HEK293 (cell line): ENCODE measurements around the gene GMPPA.
A peak's percentile ranks its signal among the peaks of the same experiment; 100 is the strongest.

ENCODE experiments used
- CTCF ChIA-PET: fragments of 350-600 bp; formaldehyde crosslinking; extraction: SDS; loops from one replicate; lab custom pipeline; 2021; ENCODE audit warnings: antibody characterized with exemption; lab: Yijun Ruan, JAX
- POLR2A ChIA-PET: fragments of 300-600 bp; formaldehyde crosslinking; extraction: SDS; loops from one replicate; lab custom pipeline; 2020; ENCODE audit warnings: antibody characterized with exemption, inconsistent platforms; lab: Yijun Ruan, JAX
- H3K27ac ChIP-seq: fragments of 200-500 bp; sonication (Bioruptor generic); 2 replicates; pipeline ENCODE4 v1.5.1; 2014; ENCODE audit warnings: low read depth, low read length, control low read depth, inconsistent platforms; ENCODE audit errors: extremely low read depth
- H3K36me3 ChIP-seq, 2 experiments: fragments of 200-500 bp in 1 of 2; sonication (Bioruptor generic) in 1 of 2; 1 replicate in 1 of 2; 2 replicates in 1 of 2; pipeline ENCODE4 v1.5.1; 2014 to 2017; ENCODE audit warnings: inconsistent platforms in 2 of 2, low read length in 2 of 2; ENCODE audit not compliant: control insufficient read depth in 2 of 2, insufficient read depth in 1 of 2
- H3K4me1 ChIP-seq: fragments of 200-500 bp; sonication (Bioruptor generic); 2 replicates; pipeline ENCODE4 v1.5.1; 2014; ENCODE audit warnings: mild to moderate bottlenecking, low read length, inconsistent platforms; ENCODE audit not compliant: control insufficient read depth, insufficient read depth
- H3K4me3 ChIP-seq: 2 replicates; pipeline ENCODE4 v1.5.1; 2011; ENCODE audit warnings: low read depth, mild to moderate bottlenecking, control low read depth, low read length, moderate library complexity
- H3K9me3 ChIP-seq: fragments of 200-500 bp; sonication (Bioruptor generic); 2 replicates; pipeline ENCODE4 v1.5.1; 2014; ENCODE audit warnings: low read depth, low read length, inconsistent platforms; ENCODE audit not compliant: control insufficient read depth, insufficient read depth
- GLIS1 ChIP-seq: fragments of 450-650 bp; formaldehyde crosslinking; IDR thresholded peaks from 2 replicates; pipeline ENCODE4 v1.5.1; 2016; ENCODE audit warnings: missing biosample characterization, missing genetic modification characterization
- HOXC10 ChIP-seq: sonication (generic); formaldehyde crosslinking; IDR thresholded peaks from 2 replicates; pipeline ENCODE4 v1.8.1; 2023; ENCODE audit warnings: mild to moderate bottlenecking, missing genetic modification reagents
- KLF1 ChIP-seq: fragments of 450-650 bp; formaldehyde crosslinking; IDR thresholded peaks from 2 replicates; pipeline ENCODE4 v1.5.1; 2016; ENCODE audit warnings: missing biosample characterization, missing genetic modification characterization
- KLF8 ChIP-seq: fragments of 450-650 bp; formaldehyde crosslinking; IDR thresholded peaks from 2 replicates; pipeline ENCODE4 v1.5.1; 2016; ENCODE audit warnings: missing biosample characterization, missing genetic modification characterization
- KLF9 ChIP-seq: fragments of 450-650 bp; formaldehyde crosslinking; IDR thresholded peaks from 2 replicates; pipeline ENCODE4 v1.5.1; 2016; ENCODE audit warnings: missing biosample characterization, missing genetic modification characterization, low read depth
- PATZ1 ChIP-seq: fragments of 450-650 bp; formaldehyde crosslinking; IDR thresholded peaks from 2 replicates; pipeline ENCODE4 v1.5.1; 2016; ENCODE audit warnings: missing biosample characterization, missing genetic modification characterization
- PRDM10 ChIP-seq: fragments of 450-650 bp; formaldehyde crosslinking; IDR thresholded peaks from 2 replicates; pipeline ENCODE4 v1.5.1; 2016; ENCODE audit warnings: missing biosample characterization, missing genetic modification characterization
- SP3 ChIP-seq: fragments of 450-650 bp; formaldehyde crosslinking; IDR thresholded peaks from 2 replicates; pipeline ENCODE4 v1.5.1; 2016; ENCODE audit warnings: missing biosample characterization, missing genetic modification characterization
- TRIM28 ChIP-seq: IDR thresholded peaks from 2 replicates; pipeline ENCODE4 v1.6.1; 2011; ENCODE audit warnings: low read length, control low read depth, borderline replicate concordance
- ZBTB26 ChIP-seq: fragments of 450-650 bp; formaldehyde crosslinking; optimal IDR thresholded peaks from 2 replicates; pipeline ENCODE3; 2016; ENCODE audit warnings: missing biosample characterization, mild to moderate bottlenecking, missing genetic modification characterization
- ZBTB8A ChIP-seq: fragments of 450-650 bp; formaldehyde crosslinking; IDR thresholded peaks from 2 replicates; pipeline ENCODE4 v1.5.1; 2016; ENCODE audit warnings: missing biosample characterization, missing genetic modification characterization
- ZEB2 ChIP-seq: fragments of 450-650 bp; formaldehyde crosslinking; IDR thresholded peaks from 2 replicates; pipeline ENCODE4 v1.5.1; 2016; ENCODE audit warnings: missing biosample characterization, missing genetic modification characterization
- ZFHX2 ChIP-seq: fragments of 450-650 bp; formaldehyde crosslinking; conservative IDR thresholded peaks from 2 replicates; pipeline ENCODE4 v1.5.1; 2016; ENCODE audit warnings: missing biosample characterization, missing genetic modification characterization
- ZNF132 ChIP-seq: fragments of 450-650 bp; formaldehyde crosslinking; IDR thresholded peaks from 2 replicates; pipeline ENCODE4 v1.5.1; 2017; ENCODE audit warnings: missing biosample characterization, missing genetic modification characterization, borderline replicate concordance
- ZNF175 ChIP-seq: fragments of 450-650 bp; formaldehyde crosslinking; IDR thresholded peaks from 2 replicates; pipeline ENCODE4 v1.5.1; 2016; ENCODE audit warnings: missing biosample characterization, missing genetic modification characterization
- ZNF302 ChIP-seq: fragments of 450-650 bp; formaldehyde crosslinking; IDR thresholded peaks from 2 replicates; pipeline ENCODE4 v1.5.1; 2016; ENCODE audit warnings: missing biosample characterization, missing genetic modification characterization, low read depth
- ZNF335 ChIP-seq: fragments of 450-650 bp; formaldehyde crosslinking; conservative IDR thresholded peaks from 2 replicates; pipeline ENCODE4 v1.5.1; 2016; ENCODE audit warnings: missing biosample characterization, missing genetic modification characterization
- ZNF362 ChIP-seq: fragments of 450-650 bp; formaldehyde crosslinking; IDR thresholded peaks from 2 replicates; pipeline ENCODE4 v1.5.1; 2016; ENCODE audit warnings: missing biosample characterization, missing genetic modification characterization
- ZNF398 ChIP-seq: fragments of 450-650 bp; formaldehyde crosslinking; IDR thresholded peaks from 2 replicates; pipeline ENCODE4 v1.5.1; 2017; ENCODE audit warnings: missing biosample characterization, missing genetic modification characterization
- ZNF404 ChIP-seq: fragments of 450-650 bp; formaldehyde crosslinking; IDR thresholded peaks from 2 replicates; pipeline ENCODE4 v1.5.1; 2017; ENCODE audit warnings: missing biosample characterization, missing genetic modification characterization
- ZNF501 ChIP-seq: fragments of 450-650 bp; formaldehyde crosslinking; IDR thresholded peaks from 2 replicates; pipeline ENCODE4 v1.5.1; 2016; ENCODE audit warnings: missing biosample characterization, missing genetic modification characterization
- ZNF510 ChIP-seq: fragments of 450-650 bp; formaldehyde crosslinking; IDR thresholded peaks from 2 replicates; pipeline ENCODE4 v1.5.1; 2018; ENCODE audit warnings: mild to moderate bottlenecking, missing genetic modification characterization, missing biosample characterization; ENCODE audit not compliant: insufficient replicate concordance
- ZNF600 ChIP-seq: fragments of 450-650 bp; formaldehyde crosslinking; IDR thresholded peaks from 2 replicates; pipeline ENCODE4 v1.5.1; 2016; ENCODE audit warnings: missing biosample characterization, missing genetic modification characterization

Gene GMPPA

GRCh38 chr2:219551441-219552381, 53.0 kb downstream of the GMPPA start (continued):
- peak; percentile 84 for TF ChIP-seq ZNF398 (tag by site-specific recombination)
- no peak for TF ChIP-seq TRIM28
- TF ChIP-seq, all 188 proteins: peak for 7

GRCh38 chr2:219552382-219553167, 53.9 kb downstream of the GMPPA start:
- H3K9me3 ChIP-seq, result no peaks in the 10 kb centered on the region
- ChIA-PET CTCF (interaction anchor here (0.6 to 2.8 kb wide), 6 partner anchors 8 to 164 kb away, joined by 3 to 20 read pairs (median 5); partner anchors contain the start of genes INHA and OBSL1), POLR2A (interaction anchor here (0.9 to 3.4 kb wide), 7 partner anchors 9 to 54 kb away, joined by 3 to 25 read pairs (median 6); partner anchors contain the start of genes CHPF, GMPPA, OBSL1 and STK11IP)
- peaks cover 0 to 19% of the 10 kb centered on the region in 2 experiments; a peak in 1 of 3 replicates for H3K36me3 ChIP-seq
- H3K27ac ChIP-seq, result no peak overlapping the region; the same call in 1 of the 2 replicates
- peaks cover 3% of the 10 kb centered on the region; the same call in 1 of the 2 replicates for H3K4me1 ChIP-seq
- H3K4me3 ChIP-seq, result peak overlapping the region; percentile 61
- TF ChIP-seq ZNF302 (tag by site-specific recombination), result no peak
- TF ChIP-seq ZNF600 (tag by site-specific recombination), result 0 out of 2 replicates have a peak, but pooled peaks have one; percentile 2
- TF ChIP-seq PRDM10 (tag by site-specific recombination), result 0 out of 2 replicates have a peak, but pooled peaks have one; percentile 14
- TF ChIP-seq ZEB2 (tag by site-specific recombination), result 0 out of 2 replicates have a peak, but pooled peaks have one; percentile 31
- 0 out of 2 replicates have a peak, but pooled peaks have one; percentile 5 for TF ChIP-seq ZFHX2 (tag by site-specific recombination)
- TF ChIP-seq KLF1, result peak; percentile 97
- peak; percentile 99 for TF ChIP-seq SP3
- TF ChIP-seq ZNF404 (tag by site-specific recombination), result no peak
- TF ChIP-seq ZNF175 (tag by site-specific recombination), result no peak
- TF ChIP-seq ZNF335, result peak; percentile 47; the same call in 1 of the 2 replicates
- TF ChIP-seq ZBTB26 (tag by site-specific recombination), result peak; percentile 78
- 0 out of 2 replicates have a peak, but pooled peaks have one; percentile 17 for TF ChIP-seq GLIS1
- TF ChIP-seq ZNF362, result no peak
- peak; percentile 100 for TF ChIP-seq KLF9 (tag by site-specific recombination)
- peak; percentile 96 for TF ChIP-seq KLF8
- 0 out of 2 replicates have a peak, but pooled peaks have one; percentile 70 for TF ChIP-seq HOXC10 (CRISPR knock-in tag)
- TF ChIP-seq ZNF510 (tag by site-specific recombination), result no peak
- 0 out of 2 replicates have a peak, but pooled peaks have one; percentile 15 for TF ChIP-seq ZNF501 (tag by site-specific recombination)
- peak; percentile 64 for TF ChIP-seq ZBTB8A (tag by site-specific recombination)
- no peak for TF ChIP-seq ZNF132
- TF ChIP-seq PATZ1 (tag by site-specific recombination), result peak; percentile 49; the same call in 1 of the 2 replicates
